Large intestine (tissue), 12 donors: ENCODE measurements around the gene RFX7. TPM values are rescaled to one million over a fixed set of nuclear protein-coding genes. Genes with fewer than 3 reads are reported as not detected.
"Not testable (repeated sequence)": the region's sequence is repeated elsewhere in the genome, so short reads cannot be mapped to it uniquely, and the experiment has no call there.

Experiments used
- DNase-seq, 2 donors: peaks; one replicate each; pipeline versions ENCODE4 v3.0.0 to v3.0.0-alpha.2; 2013
- H3K27ac ChIP-seq: one replicate; pipeline ENCODE4 v1.5.1; 2013; ENCODE audit warnings: low read length
- H3K27me3 ChIP-seq: 2 replicates; pipeline ENCODE4 v1.6.1; 2013; ENCODE audit warnings: low read length; ENCODE audit not compliant: control insufficient read depth, insufficient read depth
- H3K36me3 ChIP-seq: 2 replicates; pipeline ENCODE4 v1.6.1; 2013; ENCODE audit warnings: low read length; ENCODE audit not compliant: control insufficient read depth, insufficient read depth
- H3K4me1 ChIP-seq: one replicate; pipeline ENCODE4 v1.6.1; 2013; ENCODE audit warnings: low read length; ENCODE audit not compliant: control insufficient read depth, insufficient read depth
- H3K4me3 ChIP-seq: one replicate; pipeline ENCODE4 v1.5.1; 2013; ENCODE audit warnings: low read length
- H3K9me3 ChIP-seq: one replicate; pipeline ENCODE4 v1.6.1; 2013; ENCODE audit warnings: mild to moderate bottlenecking, low read depth, low read length, moderate library complexity; ENCODE audit not compliant: control insufficient read depth
- WGBS: methylation state at CpG from one replicate; pipeline ENCODE4 v1.1.5; 2013; ENCODE audit warnings: low lambda C conversion rate; ENCODE audit not compliant: insufficient coverage; 5-methylcytosine and 5-hydroxymethylcytosine counted together
- long read RNA-seq, 11 donors: transcript quantifications; one replicate each; lab custom pipeline, GENCODE V29; 2026
- polyA plus RNA-seq: library from polyadenylated mRNA; unstranded; fragments of 120-200 nt; gene quantifications from one replicate; pipeline ENCODE4 v1.2.1, GENCODE V29; 2013

Gene RFX7
- polyA plus RNA-seq, result 14.5 TPM
- long read RNA-seq, donor 1, result 0 reads
- long read RNA-seq, donor 2, result 0 reads
- long read RNA-seq, donor 3, result 0 reads
- long read RNA-seq, donor 4, result 0 reads
- long read RNA-seq, donor 5, result 0 reads
- long read RNA-seq, donor 6, result 0 reads
- long read RNA-seq, donor 7, result 0 reads
- long read RNA-seq, donor 8, result 0 reads
- long read RNA-seq, donor 9, partial matches to known transcripts, result 5 of 5 reads
- long read RNA-seq, donor 9, other reads (novel, unspliced or antisense), result 0 of 5 reads
- long read RNA-seq, donor 10, result 0 reads
- long read RNA-seq, donor 11, result 0 reads

DNA sequence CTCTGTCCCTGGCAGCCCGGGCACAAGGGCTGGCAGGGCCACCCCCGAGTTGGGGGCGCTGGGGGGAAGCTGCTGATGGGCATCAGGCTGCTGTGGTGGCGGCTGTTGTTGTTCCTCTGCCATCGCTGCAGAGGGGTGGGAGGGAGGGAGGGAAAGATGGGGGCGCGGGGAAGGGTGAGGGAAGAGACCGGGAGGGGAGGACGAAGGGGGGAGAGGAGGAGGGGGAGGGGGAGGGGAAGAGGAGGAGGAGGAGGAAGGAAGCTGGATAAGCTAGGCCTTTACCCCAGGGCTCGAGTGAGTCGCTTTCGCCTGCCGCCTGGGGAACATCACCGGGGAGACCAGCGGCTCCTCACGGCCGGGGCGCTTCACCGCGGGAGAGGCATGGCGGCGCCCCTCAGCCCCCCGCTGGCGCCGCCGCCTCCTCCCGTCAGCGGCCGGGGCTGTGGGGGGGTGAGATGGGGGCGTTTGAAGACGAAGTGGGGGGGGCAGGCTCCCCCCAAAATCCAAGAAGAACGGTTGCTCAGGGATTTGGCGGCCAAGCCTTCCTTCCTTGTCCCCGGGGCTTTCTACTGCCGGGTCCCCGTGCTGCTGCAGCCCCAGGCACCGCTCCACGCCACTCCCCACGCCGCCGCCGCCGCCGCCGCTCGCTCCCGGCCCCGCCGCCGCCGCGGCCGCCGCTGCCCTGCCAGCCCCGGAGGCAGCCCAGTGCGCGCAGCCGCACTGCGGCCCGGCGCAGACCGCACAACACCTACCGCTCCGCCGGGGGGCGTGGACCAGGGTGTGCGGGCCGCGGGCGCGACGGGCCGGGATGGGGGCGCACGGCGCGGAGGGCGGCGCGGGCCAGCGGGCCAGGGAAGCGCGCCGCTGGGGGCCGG, at the start of gene RFX7:
Gene RFX7 (minus strand): TSS at position 717 of the 875 bp plus-strand sequence. CDS start 594 bp downstream, at position 123.
- Histone ChIP-seq H3K36me3 (no peaks in the 10 kb centered on the region), H3K9me3 (peaks cover 2% of the 10 kb centered on the region), H3K27ac (peak within 1 kb of the TSS; percentile 80), H3K27me3 (no peaks in the 10 kb centered on the region), H3K4me3 (peak within 1 kb of the TSS; percentile 71), H3K4me1 (peaks cover 9% of the 10 kb centered on the region)
- no CpG with 5 or more reads among the region's 85 CpGs for WGBS
- peak; percentile 73 to 82 for DNase-seq

DNA sequence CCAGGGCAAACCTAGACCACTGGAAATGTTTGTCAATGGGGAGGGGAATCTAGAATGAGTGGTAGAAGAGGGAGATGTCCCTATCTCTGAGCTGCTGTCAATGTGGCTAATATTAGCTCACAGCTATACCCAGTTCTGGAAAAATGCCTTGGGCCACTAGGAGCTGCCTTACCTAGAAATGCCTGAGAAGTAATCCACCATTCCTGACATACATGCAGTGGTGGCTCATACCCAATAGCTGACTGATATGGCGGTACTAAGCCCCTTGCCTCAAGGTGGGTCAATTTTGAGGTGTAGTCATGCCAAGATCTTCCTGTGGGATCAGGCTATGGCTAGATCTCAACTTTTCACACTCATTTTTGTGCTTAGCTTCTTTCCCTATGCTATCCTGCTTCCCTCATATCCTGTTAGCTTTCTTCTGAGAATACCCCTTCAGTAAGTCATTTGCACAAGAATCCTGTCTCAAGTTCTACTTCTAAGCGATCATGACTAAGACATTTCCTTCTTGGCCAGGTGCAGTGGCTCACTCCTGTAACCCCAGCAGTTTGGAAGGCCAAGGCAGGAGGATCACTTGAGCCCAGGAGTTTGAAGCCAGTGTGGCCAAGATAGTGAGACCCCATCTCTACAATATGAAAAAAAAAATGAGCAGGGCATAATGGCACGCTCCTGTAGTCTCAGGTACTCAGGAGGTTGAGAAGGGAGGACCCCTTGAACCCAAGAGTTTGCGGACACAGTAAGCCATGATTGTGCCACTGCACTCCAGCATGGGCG, 49.1 kb upstream of the RFX7 start:
- H3K36me3 ChIP-seq, result no peaks in the 10 kb centered on the region
- no peaks in the 10 kb centered on the region for H3K9me3 ChIP-seq
- no peak overlapping the region for H3K4me3 ChIP-seq
- DNase-seq, result no peak
- H3K4me1 ChIP-seq, result no peaks in the 10 kb centered on the region
- H3K27ac ChIP-seq, result no peak overlapping the region
- WGBS, result 100% methylated on average over 2 of the region's 5 CpGs
- H3K27me3 ChIP-seq, result no peaks in the 10 kb centered on the region

DNA sequence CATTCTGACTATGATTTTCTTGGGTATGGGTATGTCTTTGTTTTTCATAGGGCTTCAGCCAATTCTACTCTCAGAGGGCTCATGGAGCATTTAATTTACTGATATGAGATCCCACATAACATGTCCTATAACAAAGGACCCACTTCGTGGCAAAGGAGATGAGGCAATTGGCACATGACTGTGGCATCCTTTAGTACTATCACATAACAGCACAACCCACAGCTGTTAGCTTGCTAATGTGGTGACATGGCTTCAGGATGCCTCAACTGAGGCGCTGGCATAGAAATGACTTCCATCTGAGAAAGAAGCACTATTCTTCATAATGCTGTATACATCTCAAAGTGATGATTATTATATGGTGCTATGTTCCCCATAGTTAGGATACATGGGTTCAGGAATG, 48.1 kb upstream of the RFX7 start:
- Histone ChIP-seq H3K27me3 (no peaks in the 10 kb centered on the region), H3K36me3 (no peaks in the 10 kb centered on the region), H3K27ac (no peak overlapping the region), H3K9me3 (no peaks in the 10 kb centered on the region), H3K4me1 (no peaks in the 10 kb centered on the region), H3K4me3 (no peak overlapping the region)
- no peak for DNase-seq
- no CpG with 5 or more reads among the region's 2 CpGs for WGBS

DNA sequence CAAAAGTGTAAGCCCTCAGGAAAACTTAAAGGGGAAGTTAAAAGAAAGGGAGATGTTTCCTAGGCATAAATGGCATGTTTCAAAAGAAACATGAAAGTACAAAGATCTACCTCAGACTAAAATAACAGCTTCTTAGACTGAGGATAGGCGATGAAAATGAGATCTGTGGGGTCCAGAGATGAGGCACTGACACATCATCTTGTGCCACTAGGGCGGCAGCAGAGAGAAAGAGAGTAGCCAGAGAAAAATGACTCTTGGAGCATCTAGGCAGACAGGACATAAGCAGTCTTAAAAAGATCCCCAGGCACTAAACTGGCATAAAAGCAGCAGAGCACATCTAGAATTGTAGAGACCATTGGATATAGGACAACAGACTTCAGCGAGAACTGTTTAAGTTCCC, 42.5 kb upstream of the RFX7 start:
- WGBS, result no CpG with 5 or more reads among the region's 3 CpGs
- no peaks in the 10 kb centered on the region for H3K9me3 ChIP-seq
- H3K4me1 ChIP-seq, result no peaks in the 10 kb centered on the region
- no peak overlapping the region for H3K4me3 ChIP-seq
- no peaks in the 10 kb centered on the region for H3K36me3 ChIP-seq
- no peaks in the 10 kb centered on the region for H3K27me3 ChIP-seq
- no peak for DNase-seq
- no peak overlapping the region for H3K27ac ChIP-seq

DNA sequence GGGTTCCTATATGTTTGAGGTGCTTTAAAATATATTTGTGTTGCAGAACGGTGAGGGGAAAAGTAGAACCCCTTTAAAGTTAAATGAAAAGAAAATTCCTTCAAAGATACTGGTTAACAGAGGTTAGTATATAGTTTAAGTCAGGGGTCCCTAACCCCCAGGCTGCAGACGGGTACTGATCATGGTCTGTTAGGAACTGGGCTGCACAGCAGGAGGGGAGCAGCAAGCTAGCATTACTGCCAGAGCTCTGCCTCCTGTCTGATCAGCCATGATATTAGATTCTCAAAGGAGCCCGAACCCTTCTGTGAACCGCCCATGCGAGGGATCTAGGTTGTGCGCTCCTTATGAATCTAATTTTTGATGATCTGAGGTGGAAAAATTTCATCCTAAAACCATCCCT, 37.5 kb upstream of the RFX7 start:
- H3K36me3 ChIP-seq, result no peaks in the 10 kb centered on the region
- no peak overlapping the region for H3K4me3 ChIP-seq
- WGBS, result 83% methylated on average over 1 of the region's 6 CpGs
- no peak overlapping the region for H3K27ac ChIP-seq
- no peaks in the 10 kb centered on the region for H3K4me1 ChIP-seq
- no peak for DNase-seq
- H3K9me3 ChIP-seq, result no peaks in the 10 kb centered on the region
- no peaks in the 10 kb centered on the region for H3K27me3 ChIP-seq

DNA sequence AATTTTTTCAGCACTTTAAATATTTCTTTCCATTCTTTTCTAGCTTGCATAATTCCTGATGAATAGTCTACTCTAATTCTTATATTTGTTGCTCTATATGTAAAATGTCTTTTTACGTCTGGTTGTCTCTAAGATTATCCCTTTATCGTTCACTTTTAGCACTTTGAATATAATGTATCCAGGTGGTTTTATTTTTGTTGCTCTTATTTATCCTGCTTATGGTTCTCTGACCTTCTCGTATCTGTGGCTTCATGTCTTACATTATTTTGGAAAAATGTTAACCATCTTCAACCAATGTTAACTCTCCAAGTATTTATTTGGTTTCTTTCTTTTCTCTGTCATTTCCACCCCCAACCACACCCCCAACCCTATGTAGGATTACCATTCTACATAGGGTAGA, 30.0 kb upstream of the RFX7 start:
- no peak overlapping the region for H3K4me3 ChIP-seq
- WGBS, result 90% methylated on average over 2 of the region's 3 CpGs
- DNase-seq, result no peak
- H3K9me3 ChIP-seq, result peaks cover 10% of the 10 kb centered on the region
- H3K4me1 ChIP-seq, result no peaks in the 10 kb centered on the region
- no peaks in the 10 kb centered on the region for H3K27me3 ChIP-seq
- H3K27ac ChIP-seq, result no peak overlapping the region
- no peaks in the 10 kb centered on the region for H3K36me3 ChIP-seq

DNA sequence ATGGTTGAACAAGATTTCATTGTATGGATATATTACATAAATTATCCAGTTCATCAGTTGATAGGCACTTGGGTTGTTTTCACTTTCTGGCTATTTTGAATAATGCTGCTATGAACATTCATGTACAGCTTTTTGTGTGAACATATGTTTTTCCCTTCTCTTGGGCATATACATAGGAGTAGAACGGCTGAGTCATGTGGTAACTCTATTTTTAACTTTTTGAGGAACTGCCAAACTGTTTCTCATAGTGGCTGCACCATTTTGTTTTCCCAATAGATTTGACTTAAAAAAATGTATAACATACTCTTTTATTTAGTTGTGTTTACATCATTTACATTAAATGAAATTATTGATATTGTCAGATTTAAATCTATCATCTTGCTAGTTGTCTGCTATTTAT, 28.8 kb upstream of the RFX7 start:
- no CpG with 5 or more reads among the region's 1 CpG for WGBS
- Histone ChIP-seq H3K4me1 (no peaks in the 10 kb centered on the region), H3K4me3 (no peak overlapping the region), H3K36me3 (no peaks in the 10 kb centered on the region), H3K27me3 (no peaks in the 10 kb centered on the region), H3K27ac (no peak overlapping the region), H3K9me3 (peaks cover 10% of the 10 kb centered on the region)
- DNase-seq, result no peak

DNA sequence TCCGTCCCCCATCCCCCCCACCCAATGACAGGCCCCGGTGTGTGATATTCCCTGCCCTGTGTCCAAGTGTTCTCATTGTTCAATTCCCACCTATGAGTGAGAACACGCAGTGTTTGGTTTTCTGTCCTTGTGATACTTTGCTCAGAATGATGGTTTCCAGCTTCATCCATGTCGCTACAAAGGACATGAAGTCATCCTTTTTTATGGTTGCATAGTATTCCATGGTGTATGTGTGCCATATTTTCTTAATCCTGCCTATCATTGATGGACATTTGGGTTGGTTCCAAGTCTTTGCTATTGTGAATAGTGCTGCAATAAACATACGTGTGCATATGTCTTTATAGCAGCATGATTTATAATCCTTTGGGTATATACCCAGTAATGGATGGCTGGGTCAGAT, 22.8 kb upstream of the RFX7 start:
- DNase-seq, H3K4me3 ChIP-seq: not testable (repeated sequence)
- no CpG with 5 or more reads among the region's 5 CpGs for WGBS

DNA sequence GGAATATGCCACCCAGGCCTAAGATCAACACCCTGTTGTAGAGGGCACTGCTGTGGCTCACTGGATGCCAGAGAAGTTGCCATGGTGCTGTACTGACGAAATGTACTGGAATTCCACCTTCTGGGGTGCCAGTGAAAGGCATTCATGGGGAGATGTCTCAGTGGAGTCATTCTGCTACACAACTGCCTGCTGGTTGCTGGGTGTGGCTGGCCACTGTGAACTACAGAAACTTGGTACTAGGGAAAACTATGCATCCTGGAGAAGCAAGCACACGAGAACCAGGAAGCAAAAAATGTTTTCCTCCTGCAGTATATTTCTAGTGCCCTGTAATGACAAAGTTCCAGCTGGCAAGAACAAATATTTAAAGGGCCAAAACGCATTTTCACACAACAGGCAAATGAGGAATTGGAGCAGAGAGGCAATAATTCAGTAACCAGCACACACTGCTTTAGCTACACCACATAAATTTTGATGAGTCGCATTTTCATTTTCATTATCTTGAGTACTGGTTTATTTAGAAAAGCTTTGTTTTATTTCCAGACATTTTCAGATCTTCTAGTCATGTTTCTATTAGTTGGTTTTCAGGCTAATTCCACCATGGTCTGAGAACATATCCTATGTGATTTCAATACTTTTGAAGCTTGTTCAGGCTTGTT, 18.3 kb upstream of the RFX7 start:
- no peak overlapping the region for H3K4me3 ChIP-seq
- DNase-seq, result peak in 1 of 2 donors; percentile 52
- no peaks in the 10 kb centered on the region for H3K36me3 ChIP-seq
- WGBS, result no CpG with 5 or more reads among the region's 4 CpGs
- no peaks in the 10 kb centered on the region for H3K27me3 ChIP-seq
- H3K27ac ChIP-seq, result no peak overlapping the region
- H3K4me1 ChIP-seq, result no peaks in the 10 kb centered on the region
- H3K9me3 ChIP-seq, result no peaks in the 10 kb centered on the region

More for the DNA sequence above, 22.8 kb upstream of the RFX7 start:
- not testable (repeated sequence) for H3K27ac ChIP-seq, H3K36me3 ChIP-seq, H3K9me3 ChIP-seq, H3K4me1 ChIP-seq, H3K27me3 ChIP-seq

DNA sequence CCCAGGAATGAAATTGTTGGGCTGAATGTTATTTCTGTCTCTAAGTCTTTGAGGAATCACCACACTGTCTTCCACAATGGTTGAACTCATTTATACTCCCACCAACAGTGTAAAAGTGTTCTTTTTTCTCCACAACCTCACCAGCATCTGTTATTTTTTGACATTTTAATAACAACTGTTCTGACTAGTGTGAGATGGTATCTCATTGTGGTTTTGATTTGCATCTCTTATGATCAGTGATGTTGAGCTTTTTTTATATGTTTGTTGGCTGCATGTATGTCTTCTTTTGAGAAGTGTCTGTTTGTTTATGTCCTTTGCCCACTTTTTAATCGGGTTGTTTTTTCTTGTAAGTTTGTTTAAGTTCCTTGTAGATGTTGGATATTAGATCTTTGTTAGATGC, 13.6 kb upstream of the RFX7 start:
- 80% methylated on average over 1 of the region's 1 CpG for WGBS

More for the DNA sequence above, 13.6 kb upstream of the RFX7 start:
- not testable (repeated sequence) for H3K4me3 ChIP-seq, H3K36me3 ChIP-seq, H3K4me1 ChIP-seq, H3K9me3 ChIP-seq, DNase-seq, H3K27ac ChIP-seq, H3K27me3 ChIP-seq
